GM18511 (cell line): ENCODE results near the gene PTPRJ.
"Not testable (repeated sequence)": the region's sequence is repeated elsewhere in the genome, so short reads cannot be mapped to it uniquely, and the experiment has no call there.

Experiments used
- ATAC-seq: cut with Tn5 transposase; IDR thresholded peaks from one replicate; pipeline ENCODE4 v1.9.1; 2021; ENCODE audit warnings: mild to moderate bottlenecking, moderate library complexity; ENCODE audit not compliant: unreplicated experiment

The PTPRJ gene

DNA sequence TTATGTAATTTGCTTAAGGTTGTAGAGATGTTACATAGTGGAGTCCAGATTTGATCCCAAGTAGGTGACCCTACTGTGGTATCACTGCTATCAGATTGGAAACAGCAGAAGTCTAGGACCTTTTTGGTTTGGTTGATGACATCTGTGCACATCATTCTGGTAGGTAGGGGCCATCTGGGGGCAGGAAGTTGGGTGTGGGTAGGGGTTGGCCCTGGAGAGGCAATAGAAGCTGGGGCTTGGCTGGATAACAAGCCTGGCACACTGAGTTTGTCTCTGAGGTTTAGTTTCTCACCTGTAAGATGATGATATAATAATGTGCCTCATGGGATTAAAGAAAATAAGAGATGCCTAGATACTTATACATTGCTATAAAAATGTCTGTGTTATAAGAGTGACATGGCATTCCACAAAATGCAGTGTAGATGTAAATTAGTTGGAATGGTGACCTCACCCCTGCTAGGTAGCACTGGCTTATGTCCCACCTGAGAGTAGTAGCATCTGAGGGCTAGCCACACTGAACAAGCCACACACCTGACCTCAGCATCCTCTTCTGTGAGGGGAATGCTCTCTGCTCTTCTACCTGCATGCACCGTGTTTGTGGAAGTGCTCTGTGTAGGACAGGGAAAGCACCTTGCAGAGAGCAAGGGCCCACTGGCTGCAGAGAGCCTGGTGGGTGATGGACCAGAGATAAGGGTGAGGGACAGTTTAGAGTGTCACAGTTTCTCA, 36.9 kb downstream of the PTPRJ start:
- no peak for ATAC-seq

DNA sequence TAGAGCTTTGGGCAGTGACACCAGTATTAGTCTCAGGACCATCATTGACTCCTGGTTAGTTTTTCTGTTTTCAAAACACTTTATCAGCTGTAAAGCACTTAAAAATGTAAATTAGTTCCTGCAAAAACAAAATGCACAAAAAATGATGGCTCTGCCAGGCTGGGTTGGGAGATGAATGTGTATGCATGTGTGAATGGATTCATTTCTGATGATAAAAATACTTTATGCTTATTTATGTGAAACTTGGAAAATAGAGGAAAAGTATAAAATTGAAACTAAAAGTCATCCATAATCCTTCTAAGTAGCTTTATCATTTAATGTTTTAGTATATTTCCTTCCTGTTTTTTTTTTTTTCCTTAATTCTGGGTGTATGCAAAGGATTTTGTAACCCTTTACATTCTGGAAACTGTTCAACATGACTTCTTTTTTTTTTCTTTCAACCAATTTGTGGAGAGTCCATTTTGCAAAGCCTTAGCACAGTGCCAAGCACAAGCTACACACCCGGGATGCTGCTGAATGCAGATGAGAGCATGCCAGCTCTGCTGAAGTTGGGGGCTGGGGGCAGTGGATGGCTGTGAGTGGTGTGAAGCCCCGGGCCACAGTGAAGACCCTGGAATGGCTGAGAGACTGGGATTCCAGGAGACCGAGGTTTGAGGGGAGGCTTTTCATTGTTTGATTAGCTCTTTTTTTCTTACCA, 37.6 kb downstream of the PTPRJ start:
- ATAC-seq: no peak

DNA sequence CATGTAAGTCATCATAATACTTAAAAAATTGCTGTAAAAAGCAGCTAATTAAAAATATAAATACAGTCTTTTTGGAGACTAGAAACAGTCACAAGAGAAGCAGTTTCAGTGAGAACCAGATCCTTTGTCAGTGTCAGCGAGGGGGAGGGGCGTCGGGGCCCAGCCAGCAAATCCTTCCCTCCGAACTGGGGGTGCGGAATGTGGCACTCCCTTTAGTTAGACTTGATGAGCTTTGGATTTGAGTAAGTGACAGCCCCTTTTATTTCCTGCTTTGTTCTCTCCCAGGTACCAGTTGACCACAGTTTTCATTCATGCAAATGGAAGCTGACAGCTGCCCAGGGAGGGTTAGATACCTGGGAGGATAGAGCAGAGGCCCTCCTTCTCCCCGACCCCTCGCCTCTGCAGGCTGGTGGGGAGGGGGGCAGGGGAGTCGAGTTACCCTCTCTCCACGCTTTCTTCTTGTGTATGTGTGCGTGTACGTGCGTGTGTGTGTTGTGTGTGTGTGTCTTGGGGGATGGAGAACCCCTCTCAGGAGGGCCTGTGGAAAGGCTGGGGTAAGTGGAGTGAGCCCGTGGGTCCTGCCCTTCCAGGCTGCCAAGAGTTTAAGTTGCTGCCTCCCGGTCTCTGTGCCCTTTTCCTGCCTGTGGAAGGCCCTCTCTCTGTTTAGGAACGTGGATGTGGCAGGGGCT, 38.3 kb downstream of the PTPRJ start:
- no peak for ATAC-seq

DNA sequence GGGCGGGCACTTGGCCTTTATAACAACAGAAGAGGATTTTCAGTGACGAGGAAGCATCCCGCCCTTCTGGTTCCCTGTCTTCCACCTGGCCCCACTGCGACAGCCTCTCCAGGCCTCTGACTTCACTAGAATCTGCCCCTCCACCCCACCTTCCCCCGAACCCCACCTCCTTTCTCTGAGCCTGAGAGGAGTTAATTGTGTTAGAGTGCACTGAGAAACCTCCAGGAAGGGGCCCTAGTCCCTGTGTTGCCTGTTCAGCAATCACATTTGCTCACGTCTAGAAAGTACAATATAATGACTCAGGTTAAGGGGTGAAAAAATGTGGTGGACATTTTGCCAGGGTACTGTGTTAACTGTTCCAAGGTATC, 38.8 kb downstream of the PTPRJ start:
- ATAC-seq: no peak

DNA sequence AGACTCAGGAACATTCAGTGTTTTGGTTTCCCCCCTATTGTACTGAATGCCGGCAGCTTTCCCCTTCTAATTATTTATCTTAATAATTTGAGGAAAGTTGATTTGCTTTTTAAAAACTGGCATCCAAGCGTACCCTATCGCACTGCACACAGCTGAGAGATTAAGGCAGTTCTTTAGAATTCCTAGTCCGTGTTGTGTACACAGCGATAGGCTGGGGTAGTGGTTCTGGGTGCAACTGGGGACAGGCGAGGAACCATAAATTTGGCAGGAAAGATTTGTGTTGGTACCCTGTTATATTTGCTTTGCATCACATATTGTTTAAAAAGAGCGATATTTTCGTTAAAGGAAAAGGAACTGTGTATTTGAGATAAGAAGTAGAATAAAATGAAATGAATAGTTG, 39.2 kb downstream of the PTPRJ start:
- ATAC-seq: no peak

DNA sequence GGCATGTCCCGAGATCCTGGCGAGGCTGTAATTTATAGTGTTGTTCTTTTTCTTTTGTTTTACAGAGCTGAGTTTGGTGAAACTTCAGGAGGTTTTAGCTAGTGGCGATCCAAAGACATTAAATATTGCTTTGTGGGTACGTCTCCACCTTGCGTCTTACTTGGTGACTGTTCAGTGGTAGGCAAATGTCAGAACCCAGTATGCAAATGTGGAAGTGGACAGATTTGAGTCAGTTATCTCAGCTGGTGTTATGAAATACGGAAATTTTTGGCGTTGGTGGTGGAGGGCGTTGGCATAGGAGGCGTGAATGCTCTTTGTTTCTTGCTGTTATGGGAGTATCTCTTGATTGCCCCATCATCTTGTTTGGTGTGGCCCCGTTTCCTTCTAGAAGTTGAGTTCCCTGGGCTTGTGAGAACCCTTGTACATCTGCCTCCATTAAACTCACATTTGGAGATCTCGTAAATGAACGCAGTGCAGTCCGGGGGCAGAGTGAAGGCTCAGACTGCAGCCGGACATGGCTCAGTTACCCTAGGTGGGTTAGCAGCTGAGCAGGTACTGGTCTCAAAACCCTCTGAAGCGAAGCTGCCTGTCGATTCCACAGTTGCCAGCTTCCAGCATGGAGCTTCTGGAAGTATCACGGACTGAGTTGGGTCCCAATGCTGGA, 39.9 kb downstream of the PTPRJ start:
- peak; percentile 83 for ATAC-seq

DNA sequence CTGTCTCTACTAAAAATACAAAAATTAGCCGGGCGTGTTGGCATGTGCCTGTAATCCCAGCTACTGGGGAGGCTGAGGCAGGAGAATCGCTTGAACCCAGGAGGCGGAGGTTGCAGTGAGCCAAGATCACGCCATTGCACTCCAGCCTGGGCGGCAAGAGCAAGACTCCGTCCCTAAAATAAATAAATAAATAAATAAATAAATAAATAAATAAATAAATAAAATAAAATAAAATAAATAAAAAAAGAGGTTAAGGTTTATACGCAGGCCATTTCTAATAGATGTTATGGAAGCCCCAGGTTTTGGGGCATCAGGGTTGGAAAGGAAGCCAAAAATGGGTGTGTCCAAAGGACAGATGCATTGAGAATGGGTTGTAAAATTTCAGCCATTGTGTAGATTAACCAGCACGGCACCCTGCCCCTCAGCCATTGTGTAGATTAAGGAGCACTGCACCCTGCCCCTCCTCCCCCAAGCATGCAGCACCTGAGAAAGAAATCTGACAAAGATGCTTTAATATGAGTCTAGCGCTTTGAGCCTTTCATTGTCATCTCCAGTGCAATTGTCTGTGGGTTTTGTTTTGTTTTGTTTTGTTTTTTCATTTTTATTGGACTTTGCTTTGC, 41.0 kb downstream of the PTPRJ start:
- not testable (repeated sequence) for ATAC-seq

DNA sequence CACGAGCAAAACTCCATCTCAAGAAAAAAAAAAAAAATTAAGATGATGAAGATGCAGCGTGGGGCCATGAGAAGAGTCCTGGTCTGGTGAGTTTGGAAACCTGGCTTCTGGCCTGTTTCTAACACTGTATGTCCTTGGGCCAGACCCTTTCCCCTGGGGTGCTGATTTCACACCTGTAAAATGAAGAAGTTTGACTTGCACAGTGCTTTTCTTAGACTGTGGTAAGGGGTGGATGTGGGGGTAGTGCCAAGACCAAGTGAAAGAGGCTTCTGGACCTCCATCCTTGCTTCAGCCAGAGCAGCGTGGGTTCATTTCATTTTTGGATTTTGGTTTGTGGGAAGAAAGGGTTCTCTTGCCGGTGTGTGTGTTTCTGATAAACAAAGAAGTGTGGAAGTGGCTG, 42.1 kb downstream of the PTPRJ start:
- no peak for ATAC-seq

DNA sequence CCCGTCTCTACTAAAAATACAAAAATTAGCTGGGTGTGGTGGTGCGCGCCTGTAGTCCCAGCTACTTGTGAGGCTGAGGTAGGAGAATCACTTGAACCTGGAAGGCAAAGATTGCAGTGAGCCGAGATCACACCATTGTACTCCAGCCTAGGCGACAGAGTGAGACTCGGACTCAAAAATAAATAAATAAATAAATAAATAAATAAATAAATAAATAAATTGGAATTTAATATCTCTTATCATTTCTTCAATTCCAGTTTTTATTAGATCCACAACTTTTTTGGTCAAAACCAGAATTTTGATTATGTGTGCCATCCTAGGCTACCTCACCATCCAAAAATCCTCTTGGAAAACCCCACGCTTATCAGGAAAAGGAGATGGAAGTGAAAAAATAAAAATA, 43.2 kb downstream of the PTPRJ start:
- not testable (repeated sequence) for ATAC-seq

DNA sequence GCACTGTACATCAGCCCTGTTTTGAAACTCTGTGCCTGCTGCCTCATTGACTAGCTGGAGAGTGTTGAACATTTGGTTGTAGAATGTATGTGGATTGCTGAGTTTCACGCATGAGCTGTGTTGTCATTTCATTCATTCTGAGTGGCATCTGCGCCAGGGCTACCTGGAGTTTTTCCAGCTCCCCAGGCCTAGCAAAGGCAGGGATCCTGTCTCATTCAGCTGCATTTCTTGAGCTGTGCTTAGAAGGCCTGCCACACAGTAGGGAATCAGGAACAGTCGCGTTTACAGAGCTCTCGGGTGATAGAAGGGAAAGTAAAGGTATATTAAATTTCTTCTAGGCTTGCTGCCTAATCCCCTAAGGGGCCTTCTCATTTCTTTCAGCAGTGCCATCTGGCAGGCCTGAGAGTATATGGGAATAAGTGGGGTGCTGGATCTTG, 44.3 kb downstream of the PTPRJ start:
- ATAC-seq: no peak

DNA sequence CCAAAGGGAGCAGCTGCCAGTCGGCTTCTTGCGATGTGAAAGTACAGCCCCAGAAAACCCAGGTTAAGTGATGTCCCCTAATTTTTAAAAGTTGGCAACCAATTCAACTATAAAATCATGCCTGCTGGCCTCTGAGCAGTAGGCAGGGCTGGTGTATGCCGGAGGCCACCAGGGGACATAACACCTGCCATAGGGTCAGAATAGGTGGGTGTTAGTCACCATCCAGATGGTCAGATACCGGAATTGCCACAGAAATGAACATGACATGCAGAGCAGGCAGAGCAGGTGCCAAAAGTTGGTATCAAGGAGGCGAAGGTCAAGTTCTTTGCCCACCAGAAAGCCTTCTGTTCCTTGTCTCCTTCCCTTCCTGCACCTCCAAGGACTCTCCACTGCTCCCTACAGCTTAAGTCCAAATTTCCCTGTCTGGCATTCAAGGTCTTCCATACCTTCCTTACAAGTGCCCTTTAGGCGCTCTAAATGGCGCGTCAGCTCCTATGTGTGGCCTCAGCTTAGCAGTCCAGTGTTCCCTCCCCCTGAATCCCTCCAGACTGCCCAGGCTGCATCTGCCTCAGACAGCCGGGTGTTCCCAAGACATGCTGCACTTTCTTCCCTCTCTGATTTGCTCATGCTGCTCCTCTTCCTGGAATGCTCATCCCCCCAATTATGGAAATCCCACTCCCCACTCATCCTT, 45.1 kb downstream of the PTPRJ start:
- no peak for ATAC-seq

DNA sequence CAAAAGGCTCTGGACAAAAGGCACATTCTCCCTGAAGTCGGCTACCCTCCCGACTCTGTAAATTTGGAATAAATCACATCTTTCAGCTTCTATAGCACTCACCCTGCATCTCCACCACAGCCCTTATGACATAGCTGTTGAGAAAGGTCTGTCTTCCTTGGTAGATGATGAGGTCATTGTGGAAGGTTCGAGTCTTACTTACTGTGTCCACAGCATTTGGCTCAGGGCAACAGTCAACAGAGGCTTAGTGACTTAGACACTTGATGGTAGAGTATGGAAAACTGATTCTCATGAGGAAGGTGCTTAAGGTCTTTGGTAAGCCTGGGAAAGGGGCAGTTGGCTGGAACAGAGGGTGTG, 45.6 kb downstream of the PTPRJ start:
- no peak for ATAC-seq

DNA sequence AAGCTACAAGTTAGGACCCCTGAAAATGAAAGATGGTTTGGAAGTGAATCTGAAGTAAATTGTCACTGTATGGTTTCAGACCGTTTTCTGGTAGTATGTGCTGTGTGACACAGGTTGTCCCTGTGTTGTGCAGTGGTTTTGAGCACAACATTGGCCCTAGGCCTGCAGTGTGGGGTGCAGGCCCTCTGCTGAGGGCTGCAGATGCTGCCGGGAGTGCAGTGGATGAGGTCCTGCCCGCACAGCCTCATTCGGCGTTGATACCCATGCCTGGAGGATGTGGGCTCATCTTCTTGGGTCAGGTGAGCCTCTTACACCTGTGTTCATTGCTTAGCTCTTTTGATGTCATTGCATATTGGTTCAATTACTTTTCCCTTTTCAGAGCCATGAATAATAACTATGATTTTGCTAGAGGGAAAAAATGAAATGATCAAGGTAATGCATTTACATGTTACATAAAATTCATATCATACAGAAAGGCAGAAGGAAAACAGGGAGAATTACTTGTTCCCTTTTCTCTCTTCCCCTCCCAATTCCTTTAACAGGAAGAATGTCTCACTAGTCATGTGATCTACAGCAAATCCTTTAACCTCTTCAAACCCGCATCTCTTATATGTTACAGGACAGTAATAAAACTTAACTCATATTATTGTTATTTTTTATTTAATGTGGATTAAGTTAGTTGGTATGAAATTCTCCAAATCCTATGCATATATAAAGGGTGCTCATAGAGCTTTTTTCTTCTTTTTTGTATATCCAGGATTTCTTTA, 48.7 kb downstream of the PTPRJ start:
- ATAC-seq: no peak

DNA sequence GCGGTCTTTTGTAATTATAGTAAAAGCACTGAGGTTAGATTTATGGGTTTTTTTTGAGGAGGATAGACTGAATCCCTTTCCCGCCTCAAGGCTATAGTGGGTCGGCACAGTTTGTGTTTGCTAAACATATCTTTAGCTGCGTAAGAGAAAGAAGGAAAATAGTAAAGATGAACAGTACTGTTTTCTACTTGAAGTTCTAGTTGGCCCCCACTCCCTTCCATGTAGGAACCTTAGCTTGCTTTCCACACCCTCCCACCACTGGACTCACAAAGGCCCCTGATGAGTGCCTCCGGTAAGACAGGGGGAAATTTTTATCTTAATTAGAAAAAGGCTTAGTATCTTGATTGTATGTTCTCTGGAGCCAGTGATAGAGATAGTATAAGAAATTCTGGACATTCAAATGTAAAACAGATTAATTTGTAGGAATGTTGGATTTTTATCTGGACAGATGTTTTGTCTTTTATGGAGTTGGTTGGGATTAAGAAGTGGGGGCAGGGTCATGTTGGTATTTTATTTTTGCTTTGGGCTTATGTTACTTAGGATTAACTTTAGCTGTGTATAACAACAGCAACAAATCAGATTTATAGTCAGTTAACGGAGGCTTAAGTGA, 49.4 kb downstream of the PTPRJ start:
- no peak for ATAC-seq

DNA sequence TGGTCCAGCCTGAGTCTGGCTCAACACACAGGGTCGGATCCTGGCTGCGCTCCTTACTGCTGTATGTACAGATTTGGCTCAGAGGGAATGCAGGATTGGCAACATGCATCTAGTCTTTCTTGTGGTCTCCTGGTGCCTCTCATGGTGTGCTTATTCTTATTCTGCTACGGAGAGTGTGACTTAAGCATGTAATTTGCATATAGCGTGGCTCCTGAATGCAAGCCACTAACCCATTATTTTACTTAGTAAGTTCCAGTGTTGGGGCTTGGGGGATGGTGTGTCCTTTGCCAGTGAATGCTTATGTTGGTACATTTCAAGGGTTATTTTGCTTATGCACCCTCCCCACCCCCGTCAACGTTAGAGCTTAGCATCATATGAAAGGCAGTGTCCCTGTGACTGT, 51.2 kb downstream of the PTPRJ start:
- peak; percentile 59 for ATAC-seq

DNA sequence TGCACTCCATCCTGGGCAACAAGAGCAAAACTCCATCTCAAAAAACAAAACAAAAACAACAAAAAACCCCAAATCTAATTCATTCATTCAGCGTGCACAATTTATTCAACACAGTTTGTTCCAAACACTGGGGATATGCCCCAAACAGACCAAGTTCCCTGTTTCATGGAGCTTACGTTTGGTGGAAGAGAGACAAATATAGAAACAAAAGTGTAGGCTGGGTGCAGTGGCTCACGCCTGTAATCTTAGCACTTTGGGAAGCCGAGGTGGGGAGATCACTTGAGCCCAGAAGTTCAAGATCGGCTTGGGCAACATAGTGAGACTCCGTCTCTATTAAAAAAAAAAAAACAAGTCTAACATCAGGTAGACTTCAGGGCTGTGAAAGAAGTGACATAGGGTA, 52.4 kb downstream of the PTPRJ start:
- no peak for ATAC-seq

DNA sequence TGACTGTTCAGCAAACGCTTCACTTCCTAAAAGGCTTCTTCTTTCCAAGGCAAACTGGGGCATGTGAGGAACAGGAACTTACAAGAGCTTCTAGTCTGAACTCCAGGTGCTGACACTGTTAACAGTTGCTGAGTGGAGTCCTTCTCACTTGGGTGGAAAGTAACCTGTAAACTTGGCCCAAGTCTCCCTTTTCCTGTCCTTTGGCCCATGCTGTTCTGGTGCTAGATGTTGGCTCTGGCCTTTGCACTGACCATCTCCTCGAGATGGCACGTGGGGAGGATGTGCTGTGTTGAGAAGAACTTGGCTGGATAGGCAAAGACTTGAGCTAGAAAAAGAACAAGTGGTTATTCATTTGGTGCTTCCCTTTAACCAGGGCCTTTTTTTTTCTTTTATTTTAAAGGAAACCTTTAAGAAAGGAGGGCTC, 53.6 kb downstream of the PTPRJ start:
- ATAC-seq: no peak

DNA sequence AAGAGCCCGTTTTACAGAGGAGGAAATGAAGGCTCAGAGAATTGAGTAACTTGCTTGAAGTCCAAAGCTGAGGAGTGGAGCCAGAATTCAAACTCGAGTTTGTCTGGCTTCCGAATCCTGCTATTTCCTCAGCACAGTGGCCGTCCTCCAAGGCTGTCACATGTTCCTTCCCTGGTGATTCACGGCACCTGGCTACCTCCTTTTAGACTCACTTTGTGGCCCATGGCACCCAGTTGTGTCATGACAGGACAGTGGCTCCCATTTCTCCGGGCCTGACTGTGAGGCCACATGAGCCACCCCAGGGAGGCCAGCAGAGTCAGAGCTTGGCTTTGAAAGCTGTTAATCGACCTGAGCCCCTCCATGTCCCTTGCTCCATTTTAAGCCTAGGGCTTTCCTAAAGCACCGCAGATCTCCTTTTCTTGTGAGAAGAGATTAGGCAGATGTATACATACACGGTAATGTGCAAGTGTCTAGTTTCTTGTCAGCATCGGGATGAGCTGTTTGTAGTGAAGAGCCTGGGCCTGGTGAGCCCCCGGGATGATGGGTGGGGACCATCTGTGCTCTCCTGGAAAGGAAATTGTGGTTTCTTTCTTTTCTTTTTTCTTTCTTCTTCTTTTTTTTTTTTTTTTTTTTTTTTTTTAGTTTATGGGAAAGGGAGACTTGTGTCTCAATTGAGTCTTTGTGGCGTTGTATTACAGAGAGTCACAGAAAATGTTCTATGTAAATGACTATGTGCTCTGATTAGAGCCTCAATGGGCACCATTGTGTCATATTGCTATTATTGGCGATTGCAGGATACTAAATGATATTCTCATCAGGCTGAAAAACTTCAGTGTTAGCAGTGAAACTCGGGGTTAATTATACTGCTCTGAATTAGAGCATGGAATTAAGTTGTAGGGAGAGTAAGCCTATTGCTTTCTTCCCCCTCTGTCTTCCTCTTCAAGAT, 54.8 kb downstream of the PTPRJ start:
- ATAC-seq: no peak
